SK-N-MC (cell line): ENCODE results near the gene KANSL3.

Experiments used
- EZH2 ChIP-seq: fragments of 200-600 bp; sonication (generic); IDR thresholded peaks from one replicate; pipeline ENCODE4 v1.6.1; 2017; ENCODE audit warnings: antibody characterized with exemption
- POLR2AphosphoS5 ChIP-seq: IDR thresholded peaks from 2 replicates; pipeline ENCODE4 v1.6.1; 2012; ENCODE audit warnings: mild to moderate bottlenecking, low read depth, low read length, borderline replicate concordance

DNA sequence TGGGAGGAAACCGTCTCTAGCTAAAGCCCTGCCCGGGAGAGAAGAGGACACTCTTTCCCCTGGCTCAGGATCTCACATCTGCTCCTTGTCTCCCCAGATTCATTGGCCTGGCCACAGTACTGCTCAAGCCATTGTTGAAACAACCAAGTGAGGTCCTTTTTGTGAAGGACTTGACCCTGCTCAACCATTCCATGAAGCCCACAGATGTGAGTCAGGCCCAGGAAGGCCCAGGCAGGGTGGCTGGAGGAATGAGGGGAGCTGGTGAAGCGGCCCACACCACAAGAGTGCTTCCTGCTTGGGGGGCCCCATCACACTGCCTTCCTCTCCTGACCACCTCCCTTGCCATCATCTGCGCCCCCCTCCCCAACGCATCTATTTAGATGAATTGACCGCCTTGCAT is 9.6 kb upstream of the KANSL3 start:
- no peak for TF ChIP-seq POLR2AphosphoS5
- no peak for TF ChIP-seq EZH2
